ENCODE measurements around the gene TLL1. TPM values are rescaled to one million over a fixed set of nuclear protein-coding genes. Genes with fewer than 3 reads are reported as not detected.

Gene TLL1
- total RNA-seq, 1 donor from 2014 or later: 16.2 TPM

DNA sequence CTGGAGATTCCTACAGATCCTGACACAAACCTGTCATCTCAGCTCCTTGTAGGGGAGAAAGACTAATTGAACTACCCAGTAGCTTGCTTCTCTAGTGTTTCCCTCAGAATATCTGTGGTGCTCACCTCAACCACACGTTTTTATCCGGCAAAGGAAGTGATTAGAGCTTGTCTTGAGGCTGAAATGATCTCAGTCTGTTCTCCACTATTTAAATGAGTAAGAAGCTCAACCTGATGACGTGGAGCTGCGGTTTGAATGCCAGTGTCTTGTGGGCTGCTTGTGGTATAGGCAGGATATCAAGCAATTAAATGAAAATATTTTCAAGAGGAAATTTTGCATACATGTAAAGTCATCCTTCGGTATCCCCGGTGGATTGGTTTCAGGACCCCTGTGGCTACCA is 270.2 kb downstream of the TLL1 start:
- no peak for DNase-seq (ENCODE audit: low read depth in 2 of 2)

DNA sequence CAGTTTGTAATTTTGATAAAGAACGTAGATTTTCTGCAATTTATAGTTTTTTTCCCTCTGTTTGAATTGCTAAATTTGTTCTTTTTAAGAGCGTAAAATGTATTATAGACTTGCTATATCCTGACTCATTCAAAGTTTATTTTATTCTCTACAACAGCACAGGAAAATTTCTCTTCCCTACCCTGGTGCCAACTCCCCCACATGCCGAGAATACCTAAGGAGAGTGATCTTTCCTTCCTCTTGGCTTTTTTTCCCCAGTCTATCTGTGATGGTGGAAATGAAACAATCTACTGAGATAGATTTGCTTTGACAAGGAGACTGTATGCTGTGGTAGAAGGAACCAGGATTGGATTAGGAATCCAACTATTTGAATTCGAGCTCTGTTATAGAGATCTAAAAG is 271.6 kb downstream of the TLL1 start:
- no peak for DNase-seq (ENCODE audit: low read depth in 2 of 2)

DNA sequence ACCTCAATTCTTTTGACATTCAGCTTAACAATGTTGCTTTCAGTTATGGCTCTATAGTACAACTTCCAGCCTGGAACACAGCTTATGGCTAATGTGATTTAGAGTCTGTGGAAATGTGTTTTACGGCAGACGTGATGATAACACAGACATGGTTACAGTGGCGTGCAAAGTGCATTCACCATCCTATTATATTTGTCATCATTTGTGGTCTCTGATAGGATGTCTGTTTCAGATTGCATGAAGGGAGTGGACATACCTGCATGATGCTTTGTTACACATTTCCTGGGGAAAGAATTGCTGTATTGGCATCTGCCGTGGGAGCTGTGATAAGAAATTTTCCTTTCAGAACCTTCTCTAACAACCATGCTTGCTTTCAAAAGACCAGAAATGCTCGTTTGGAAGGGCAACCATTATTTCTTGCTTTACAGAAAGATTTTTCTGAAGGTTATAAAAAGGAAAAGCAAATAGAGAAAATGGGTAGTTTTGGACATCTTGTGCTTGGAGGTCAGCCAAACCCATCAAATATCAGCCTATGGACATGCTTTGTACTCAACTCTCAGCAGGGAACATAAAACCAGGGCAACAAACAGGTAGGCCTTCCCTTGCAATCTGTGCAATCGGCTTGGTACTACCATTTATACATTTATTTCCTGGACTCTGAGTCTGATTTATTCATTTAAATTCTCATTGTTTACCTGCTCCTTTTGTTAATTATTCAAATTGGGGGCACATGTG is 273.9 kb downstream of the TLL1 start:
- peak in 1 of 2 donors; percentile 35 for DNase-seq (ENCODE audit: low read depth in 2 of 2)

Measured in dermis microvascular lymphatic vessel endothelial cell (primary cell).